B cell (primary cell): ENCODE measurements around the gene TTL. TPM values are rescaled to one million over a fixed set of nuclear protein-coding genes. Genes with fewer than 3 reads are reported as not detected.

Source experiments
- ATAC-seq: fragments of 200-7000 bp; cut with Tn5 transposase; one replicate; pipeline ENCODE4 v1.10.0; 2021; ENCODE audit warnings: low read depth, mild to moderate bottlenecking, moderate number of reproducible peaks, moderate library complexity
- CTCF ChIA-PET: fragments of 350-600 bp; sonication (Branson Sonifier 250); formaldehyde crosslinking; loops from one replicate; lab custom pipeline; 2021; ENCODE audit warnings: antibody characterized with exemption, inconsistent platforms; lab: Charles Lee
- POLR2A ChIA-PET: fragments of 350-600 bp; sonication (Branson Sonifier 250); formaldehyde crosslinking; loops from one replicate; lab custom pipeline; 2021; ENCODE audit warnings: antibody characterized with exemption; lab: Charles Lee
- DNase-seq: peaks from one replicate; pipeline ENCODE4 v3.0.0; 2013
- H2AFZ ChIP-seq: 2 replicates; pipeline ENCODE4 v1.6.1; 2012; ENCODE audit warnings: mild to moderate bottlenecking, low read depth, low read length; ENCODE audit not compliant: insufficient read depth, poor library complexity, severe bottlenecking
- H3K27ac ChIP-seq, 2 donors: 1 replicate in 1 of 2; 2 replicates in 1 of 2; pipeline ENCODE4 v1.5.1; 2012 to 2013; ENCODE audit warnings: low read length in 2 of 2, mild to moderate bottlenecking in 2 of 2, moderate library complexity in 1 of 2
- H3K27me3 ChIP-seq, 4 experiments: fragments of 200-600 bp in 1 of 4; sonication (generic) in 1 of 4; replicated peaks in 1 of 4; 1 replicate in 2 of 4; 2 replicates in 2 of 4; pipeline versions ENCODE4 v1.6.1 to v1.7.0; 2013 to 2016; ENCODE audit warnings: low read length in 3 of 4, mild to moderate bottlenecking in 2 of 4, mixed read lengths in 1 of 4, moderate library complexity in 1 of 4; ENCODE audit not compliant: insufficient read depth in 4 of 4, control insufficient read depth in 3 of 4; ENCODE audit errors: control extremely low read depth in 1 of 4
- H3K36me3 ChIP-seq, 2 experiments: replicated peaks in 1 of 2; 1 replicate in 1 of 2; 2 replicates in 1 of 2; pipeline versions ENCODE4 v1.6.1 to v1.7.1; 2013; ENCODE audit warnings: low read length in 1 of 2; ENCODE audit not compliant: insufficient read depth in 2 of 2, control insufficient read depth in 1 of 2; ENCODE audit errors: control extremely low read depth in 1 of 2, extremely low read depth in 1 of 2
- H3K4me1 ChIP-seq, 2 donors: fragments of 200-600 bp in 1 of 2; sonication (generic) in 1 of 2; 1 replicate in 1 of 2; 2 replicates in 1 of 2; pipeline versions ENCODE4 v1.5.1 to v1.6.1; 2013 to 2017; ENCODE audit warnings: low read length in 2 of 2; ENCODE audit not compliant: control insufficient read depth in 2 of 2, insufficient read depth in 2 of 2
- H3K4me2 ChIP-seq: replicated peaks from 2 replicates; pipeline ENCODE3; 2012; ENCODE audit warnings: mild to moderate bottlenecking, low read depth, low read length; ENCODE audit not compliant: poor library complexity, severe bottlenecking
- H3K4me3 ChIP-seq, 5 experiments: fragments of 200-600 bp in 1 of 5; sonication (generic) in 1 of 5; 1 replicate in 3 of 5; 2 replicates in 2 of 5; pipeline versions ENCODE4 v1.5.1 to v1.7.0; 2011 to 2016; ENCODE audit warnings: low read length in 4 of 5, mild to moderate bottlenecking in 4 of 5, low read depth in 2 of 5, control low read depth in 1 of 5, moderate library complexity in 1 of 5; ENCODE audit not compliant: insufficient read depth in 1 of 5; ENCODE audit errors: control extremely low read depth in 1 of 5, extremely low read depth in 1 of 5
- H3K79me2 ChIP-seq: fragments of 200-600 bp; sonication (generic); one replicate; pipeline ENCODE4 v1.6.0; 2016; ENCODE audit warnings: low read length; ENCODE audit not compliant: control insufficient read depth, insufficient read depth
- H3K9ac ChIP-seq: fragments of 200-600 bp; sonication (generic); 2 replicates; pipeline ENCODE4 v1.6.1; 2017; ENCODE audit warnings: mild to moderate bottlenecking, low read length, moderate library complexity
- H3K9me3 ChIP-seq, 3 donors: one replicate each; pipeline versions ENCODE4 v1.6.1 to v1.7.1; 2013; ENCODE audit warnings: low read length in 2 of 3; ENCODE audit not compliant: control insufficient read depth in 2 of 3, insufficient read depth in 1 of 3; ENCODE audit errors: control extremely low read depth in 1 of 3
- H4K20me1 ChIP-seq: 2 replicates; pipeline ENCODE4 v1.6.0; 2012; ENCODE audit warnings: mild to moderate bottlenecking, low read length; ENCODE audit not compliant: insufficient read depth, control insufficient read depth, poor library complexity, severe bottlenecking
- H3K27ac Mint-ChIP-seq: one replicate; pipeline ENCODE4 v1.8.0; 2021; ENCODE audit warnings: mixed read lengths
- H3K27me3 Mint-ChIP-seq: one replicate; pipeline ENCODE4 v1.8.0; 2021; ENCODE audit warnings: mixed read lengths
- H3K4me1 Mint-ChIP-seq: one replicate; pipeline ENCODE4 v1.8.0; 2021; ENCODE audit warnings: mixed read lengths
- H3K4me3 Mint-ChIP-seq: one replicate; pipeline ENCODE4 v1.8.0; 2021; ENCODE audit warnings: mixed read lengths
- H3K9me3 Mint-ChIP-seq: one replicate; pipeline ENCODE4 v1.8.0; 2022; ENCODE audit warnings: mixed read lengths; ENCODE audit not compliant: insufficient read depth
- CTCF ChIP-seq: fragments of 200-600 bp; IDR thresholded peaks from one replicate; pipeline ENCODE4 v1.8.0; 2022; ENCODE audit warnings: antibody characterized with exemption, mild to moderate bottlenecking
- EZH2 ChIP-seq: IDR thresholded peaks from 2 replicates; pipeline ENCODE4 v1.6.1; 2012; ENCODE audit warnings: borderline replicate concordance, low read depth, mild to moderate bottlenecking, moderate library complexity, low read length; ENCODE audit not compliant: insufficient read depth, poor library complexity, severe bottlenecking
- WGBS: methylation state at CpG from one replicate; pipeline ENCODE4 v1.1.5; 2013; ENCODE audit warnings: missing lambda C conversion rate; ENCODE audit not compliant: insufficient coverage; 5-methylcytosine and 5-hydroxymethylcytosine counted together
- intact Hi-C: fragments of 100-400 bp; cut with micrococcal nuclease; formaldehyde crosslinking; loops from one replicate; pipeline ENCODE4 v1.10.0; 2022
- polyA plus RNA-seq: library from polyadenylated mRNA; depleted of rRNA; stranded (reverse); fragments of >200 nt; gene quantifications from 2 replicates; pipeline ENCODE4 v1.2.3, GENCODE V29; 2012
- total RNA-seq, 2 donors: library from RNA; stranded (reverse); fragments of 120-200 nt in 1 of 2; gene quantifications; 1 replicate in 1 of 2; 2 replicates in 1 of 2; pipeline versions ENCODE4 v1.2.3 to v1.2.4, GENCODE V29; 2013 to 2022

TTL gene
- total and polyA plus RNA-seq, 2 donors (not counting 1 experiment from before 2014, with no cell fraction given): 9.5 to 31.4 TPM

DNA sequence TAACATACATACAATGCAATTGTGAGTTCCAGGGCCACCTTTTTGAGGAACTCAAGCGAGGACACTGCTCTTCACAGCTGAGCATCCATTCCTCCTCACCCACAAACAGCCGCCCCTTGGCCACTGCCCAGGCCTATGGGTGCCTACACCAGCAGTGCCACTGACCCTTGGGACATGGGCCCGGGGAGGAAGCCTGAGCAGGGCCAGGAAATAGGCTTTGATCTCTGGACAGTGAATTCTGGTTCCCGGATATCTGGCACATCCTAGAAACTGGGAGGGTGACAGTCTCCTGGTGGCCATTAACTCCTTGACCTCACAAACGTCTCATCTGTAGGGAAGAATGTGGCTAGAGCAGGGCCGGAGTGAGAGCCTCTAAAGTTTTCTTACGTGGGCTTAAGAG is 5.5 kb upstream of the TTL start:
- no peaks in the 10 kb centered on the region for H3K79me2 ChIP-seq
- TF ChIP-seq CTCF (no peak), EZH2 (no peak)
- H2AFZ ChIP-seq: no peak overlapping the region
- H3K4me1 Mint-ChIP-seq: peaks cover 4% of the 10 kb centered on the region
- no peaks in the 10 kb centered on the region for H3K36me3 ChIP-seq
- H3K27ac ChIP-seq: no peak overlapping the region
- H3K4me2 ChIP-seq: no peak overlapping the region
- H4K20me1 ChIP-seq: no peaks in the 10 kb centered on the region
- no peaks in the 10 kb centered on the region for H3K9me3 ChIP-seq
- peaks cover 8 to 11% of the 10 kb centered on the region in 2 donors for H3K4me1 ChIP-seq
- H3K9me3 Mint-ChIP-seq: no peaks in the 10 kb centered on the region
- no peaks in the 10 kb centered on the region for H3K27me3 ChIP-seq
- ATAC-seq (no peak), DNase-seq (no peak)
- H3K9ac ChIP-seq: no peak overlapping the region
- POLR2A ChIA-PET: no interaction called here
- H3K27me3 Mint-ChIP-seq: no peaks in the 10 kb centered on the region
- intact Hi-C loops: no loop called here
- CTCF ChIA-PET: no interaction called here
- WGBS: 95% methylated on average over 6 of the region's 7 CpGs
- no peak overlapping the region for H3K4me3 ChIP-seq
- no peak overlapping the region for H3K27ac Mint-ChIP-seq
- H3K4me3 Mint-ChIP-seq: no peak overlapping the region

DNA sequence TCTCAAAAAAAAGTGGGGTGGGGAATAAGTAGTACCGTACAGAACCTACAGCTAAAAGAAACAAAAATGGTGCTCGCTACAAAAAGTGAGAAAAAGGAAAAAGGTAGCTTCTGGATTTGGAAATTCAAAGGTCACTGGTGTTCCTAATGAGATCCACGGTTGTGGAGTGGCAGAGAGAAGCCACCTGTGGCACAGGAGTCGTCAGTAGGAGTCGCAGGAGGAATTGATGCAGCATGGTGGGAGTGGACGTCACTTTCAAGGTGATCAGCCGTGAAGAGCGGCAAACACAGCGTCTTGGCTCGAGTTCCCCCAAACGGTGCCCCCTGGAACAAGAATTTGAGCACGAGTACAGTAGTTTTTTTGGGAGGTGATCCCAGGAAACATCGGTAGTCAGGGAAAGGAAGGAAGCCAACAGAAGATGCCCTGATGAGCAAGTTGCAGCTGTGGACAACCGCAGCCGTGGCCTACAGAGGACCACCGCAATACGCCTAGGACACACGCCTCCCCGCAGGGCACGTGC is 1.4 kb upstream of the TTL start:
- DNase-seq (no peak), ATAC-seq (peak; percentile 9)
- WGBS: 10% methylated on average over 20 of the region's 20 CpGs
- Mint-ChIP-seq H3K27ac (peak overlapping the region; percentile 97), H3K4me3 (peak overlapping the region; percentile 93), H3K9me3 (no peaks in the 10 kb centered on the region), H3K27me3 (no peaks in the 10 kb centered on the region), H3K4me1 (peaks cover 18% of the 10 kb centered on the region)
- peak overlapping the region; percentile 77 for H3K9ac ChIP-seq
- TF ChIP-seq CTCF: no peak
- TF ChIP-seq EZH2: no peak
- no peaks in the 10 kb centered on the region for H3K27me3 ChIP-seq
- H3K4me1 ChIP-seq: peaks cover 16 to 23% of the 10 kb centered on the region in 2 donors
- no peaks in the 10 kb centered on the region for H4K20me1 ChIP-seq
- peaks cover 27% of the 10 kb centered on the region for H3K79me2 ChIP-seq
- intact Hi-C loops: loop anchor here (1.0 to 10.0 kb wide), 8 partner anchors 62 to 598 kb away; partner anchors contain the start of genes ANAPC1, CHCHD5, CKAP2L and POLR1B
- peak overlapping the region; percentile 79 to 86 for H3K27ac ChIP-seq
- H3K4me3 ChIP-seq: peak overlapping the region; percentile 84 to 96 (median 88)
- peak overlapping the region; percentile 89 for H3K4me2 ChIP-seq
- H2AFZ ChIP-seq: peak overlapping the region; percentile 90
- peaks cover 0 to 2% of the 10 kb centered on the region in 2 experiments for H3K36me3 ChIP-seq
- ChIA-PET CTCF (interaction anchor here (0.9 to 3.5 kb wide), 19 partner anchors 8 to 359 kb away, joined by 3 to 33 read pairs (median 4); partner anchors contain the start of gene ZC3H8), POLR2A (interaction anchor here (0.6 to 1.2 kb wide), 3 partner anchors 12 to 167 kb away, joined by 3 read pairs; no protein-coding TSS in a partner anchor)
- H3K9me3 ChIP-seq: no peaks in the 10 kb centered on the region
